Prostate gland (tissue), 2 donors: ENCODE data around the gene RAB11FIP5.

Experiments
- POLR2A ChIP-seq: fragments of 450-650 bp; IDR thresholded peaks from one replicate; pipeline ENCODE4 v1.6.1; 2016; ENCODE audit warnings: antibody characterized with exemption, mild to moderate bottlenecking
- POLR2AphosphoS5 ChIP-seq: sonication (generic); formaldehyde crosslinking; IDR thresholded peaks from one replicate; pipeline ENCODE4 v1.6.1; 2017; ENCODE audit warnings: antibody characterized with exemption
- TF ChIP-seq, protein P1 (sequence below), 4 experiments: fragments of 200-600 bp in 2 of 4; fragments of 450-650 bp in 2 of 4; sonication (generic) in 2 of 4; IDR thresholded peaks; 1 replicate in 3 of 4; 2 replicates in 1 of 4; pipeline ENCODE4 v1.5.1; 2016 to 2019; ENCODE audit warnings: antibody characterized with exemption in 4 of 4, mild to moderate bottlenecking in 2 of 4, moderate library complexity in 2 of 4

DNA sequence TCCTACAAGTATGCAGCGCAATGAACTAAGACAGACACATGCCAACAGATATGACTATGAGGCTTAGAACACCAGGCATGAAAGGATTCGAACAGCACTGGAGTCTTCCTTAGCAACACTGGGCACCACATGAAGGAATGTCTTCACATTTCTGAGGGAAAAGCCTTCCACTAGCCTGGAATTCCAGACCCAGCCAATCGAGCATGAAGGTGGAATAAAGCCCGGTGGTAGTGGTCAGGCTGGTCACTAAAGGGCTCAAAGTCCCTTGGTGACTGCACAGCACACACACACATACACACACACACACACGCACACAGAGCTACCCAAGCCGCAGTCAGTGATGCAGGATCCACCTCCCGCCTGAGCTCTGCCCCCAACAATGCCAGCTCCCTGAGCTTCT lies 21.6 kb downstream of the RAB11FIP5 start:
- TF ChIP-seq, protein P1, sequence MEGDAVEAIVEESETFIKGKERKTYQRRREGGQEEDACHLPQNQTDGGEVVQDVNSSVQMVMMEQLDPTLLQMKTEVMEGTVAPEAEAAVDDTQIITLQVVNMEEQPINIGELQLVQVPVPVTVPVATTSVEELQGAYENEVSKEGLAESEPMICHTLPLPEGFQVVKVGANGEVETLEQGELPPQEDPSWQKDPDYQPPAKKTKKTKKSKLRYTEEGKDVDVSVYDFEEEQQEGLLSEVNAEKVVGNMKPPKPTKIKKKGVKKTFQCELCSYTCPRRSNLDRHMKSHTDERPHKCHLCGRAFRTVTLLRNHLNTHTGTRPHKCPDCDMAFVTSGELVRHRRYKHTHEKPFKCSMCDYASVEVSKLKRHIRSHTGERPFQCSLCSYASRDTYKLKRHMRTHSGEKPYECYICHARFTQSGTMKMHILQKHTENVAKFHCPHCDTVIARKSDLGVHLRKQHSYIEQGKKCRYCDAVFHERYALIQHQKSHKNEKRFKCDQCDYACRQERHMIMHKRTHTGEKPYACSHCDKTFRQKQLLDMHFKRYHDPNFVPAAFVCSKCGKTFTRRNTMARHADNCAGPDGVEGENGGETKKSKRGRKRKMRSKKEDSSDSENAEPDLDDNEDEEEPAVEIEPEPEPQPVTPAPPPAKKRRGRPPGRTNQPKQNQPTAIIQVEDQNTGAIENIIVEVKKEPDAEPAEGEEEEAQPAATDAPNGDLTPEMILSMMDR (IDR thresholded peaks at IDR 0.05) = no peak
- TF ChIP-seq POLR2A (no peak), POLR2AphosphoS5 (no peak)
